KBM-7 (cell line): Measurements from ENCODE around the gene DCHS1.

Experiments
- DNase-seq: peaks from one replicate; pipeline ENCODE4 v3.0.0-alpha.2; 2015
- in situ Hi-C: fragments of 300-500 bp; cut with MboI; formaldehyde crosslinking; loops from 2 replicates; pipeline ENCODE4 v1.14.3; 2020; ENCODE audit warnings: low sequenced_read_pairs, low pct_unique_long_range_greater_than_20kb, mixed read lengths

Gene DCHS1

DNA sequence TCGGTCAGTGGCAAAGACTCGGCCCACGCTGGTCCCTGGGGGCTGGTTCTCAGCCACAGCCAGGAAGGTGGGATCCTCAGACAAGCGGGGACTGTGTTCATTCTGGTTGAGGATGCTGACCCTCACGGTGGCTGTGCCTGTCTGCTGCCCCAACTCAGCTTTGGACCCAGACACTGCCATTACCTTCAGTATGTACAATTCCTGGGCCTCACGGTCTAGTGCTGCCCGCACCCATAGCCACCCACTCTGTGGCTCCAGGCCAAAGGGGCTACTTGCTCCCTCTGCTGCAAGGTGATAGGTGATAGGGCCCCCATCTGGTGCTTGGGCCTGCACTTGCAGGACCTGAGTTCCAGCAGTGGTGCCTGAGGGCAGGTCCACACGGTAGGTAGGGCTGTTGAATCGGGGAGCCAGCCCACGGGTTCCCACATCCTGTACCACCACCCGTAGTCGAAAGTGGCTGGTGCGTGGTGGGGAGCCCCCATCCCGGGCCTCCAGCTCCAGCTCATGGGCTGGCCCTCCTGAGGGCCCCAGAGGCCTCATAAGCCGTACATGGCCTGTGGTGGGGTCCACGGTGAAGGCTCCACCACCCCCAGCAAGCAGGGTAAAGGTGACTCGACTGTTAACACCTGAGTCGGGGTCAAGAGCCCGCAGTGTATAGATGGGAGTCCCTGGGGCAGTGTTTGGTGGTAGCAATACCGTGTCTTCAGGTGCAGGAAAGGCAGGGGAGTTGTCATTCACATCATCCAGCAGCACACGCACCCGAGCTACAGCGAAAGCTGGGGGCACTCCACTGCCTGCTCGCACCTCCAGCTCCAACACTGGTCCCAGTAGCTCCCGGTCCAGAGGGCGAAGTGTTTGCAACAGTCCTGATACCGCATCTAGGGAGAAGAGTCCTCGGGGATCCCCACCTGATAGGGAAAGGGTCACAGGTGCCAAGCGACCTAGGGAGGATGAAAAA, 23.2 kb downstream of the DCHS1 start:
- DNase-seq = no peak
- in situ Hi-C loops = no loop called here

DNA sequence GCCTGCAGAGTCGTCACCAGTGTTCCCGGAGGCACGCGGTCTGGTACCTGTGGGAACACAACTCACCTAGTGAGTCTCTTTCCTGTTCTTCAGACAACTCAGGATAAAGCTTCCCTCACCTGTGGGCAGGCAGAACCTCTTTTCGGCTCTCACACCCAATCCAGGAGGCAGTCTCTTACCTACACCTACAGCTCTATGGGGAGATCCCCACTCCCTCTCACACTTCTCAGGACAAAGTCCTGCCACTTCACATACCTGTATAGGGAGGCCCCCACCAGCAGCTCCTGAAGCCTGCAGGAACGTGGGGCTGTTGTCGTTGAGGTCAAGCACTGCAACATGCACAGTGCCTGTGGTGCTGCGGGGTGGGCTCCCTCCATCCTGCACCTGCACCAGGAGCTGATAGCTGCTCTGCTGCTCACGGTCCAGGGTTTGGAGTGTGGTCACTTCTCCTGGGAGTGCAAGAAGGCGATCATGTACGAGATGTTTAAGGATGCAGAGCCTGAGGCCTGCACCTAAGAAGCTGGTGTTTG, 24.2 kb downstream of the DCHS1 start:
- in situ Hi-C loops = no loop called here
- DNase-seq = no peak

DNA sequence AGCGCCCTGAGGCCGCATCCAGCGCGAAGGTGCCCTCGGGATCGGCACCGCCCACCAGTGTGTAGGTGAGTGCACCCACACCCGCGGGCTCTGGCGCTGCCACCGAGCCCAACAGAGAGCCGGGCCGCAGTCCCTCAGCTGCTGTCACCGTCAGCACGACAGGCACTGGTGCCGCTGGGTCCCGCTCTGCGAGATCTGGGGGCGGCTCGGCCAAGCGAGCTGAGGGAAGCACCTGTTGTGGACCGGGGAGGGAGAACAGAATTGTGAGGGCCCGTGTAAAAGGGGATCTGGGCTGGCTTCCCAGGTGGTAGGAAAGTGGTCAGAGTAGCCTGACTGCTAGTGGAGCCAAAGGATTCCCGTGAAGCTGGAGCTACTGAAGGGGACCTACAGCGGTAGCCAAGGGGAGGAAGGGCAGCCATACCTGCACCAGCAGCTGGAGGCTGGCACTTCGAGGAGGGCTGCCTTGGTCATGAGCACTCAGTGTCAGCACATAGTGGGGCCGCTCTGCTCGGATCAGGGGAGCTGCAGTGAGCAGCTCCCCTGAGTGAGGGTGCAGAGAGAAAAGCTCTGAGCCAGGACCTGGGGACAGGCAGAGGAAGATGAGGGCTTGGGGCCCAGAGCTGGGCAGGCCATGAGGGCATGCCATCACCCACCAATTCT, 24.8 kb downstream of the DCHS1 start:
- in situ Hi-C loops = no loop called here
- no peak for DNase-seq

DNA sequence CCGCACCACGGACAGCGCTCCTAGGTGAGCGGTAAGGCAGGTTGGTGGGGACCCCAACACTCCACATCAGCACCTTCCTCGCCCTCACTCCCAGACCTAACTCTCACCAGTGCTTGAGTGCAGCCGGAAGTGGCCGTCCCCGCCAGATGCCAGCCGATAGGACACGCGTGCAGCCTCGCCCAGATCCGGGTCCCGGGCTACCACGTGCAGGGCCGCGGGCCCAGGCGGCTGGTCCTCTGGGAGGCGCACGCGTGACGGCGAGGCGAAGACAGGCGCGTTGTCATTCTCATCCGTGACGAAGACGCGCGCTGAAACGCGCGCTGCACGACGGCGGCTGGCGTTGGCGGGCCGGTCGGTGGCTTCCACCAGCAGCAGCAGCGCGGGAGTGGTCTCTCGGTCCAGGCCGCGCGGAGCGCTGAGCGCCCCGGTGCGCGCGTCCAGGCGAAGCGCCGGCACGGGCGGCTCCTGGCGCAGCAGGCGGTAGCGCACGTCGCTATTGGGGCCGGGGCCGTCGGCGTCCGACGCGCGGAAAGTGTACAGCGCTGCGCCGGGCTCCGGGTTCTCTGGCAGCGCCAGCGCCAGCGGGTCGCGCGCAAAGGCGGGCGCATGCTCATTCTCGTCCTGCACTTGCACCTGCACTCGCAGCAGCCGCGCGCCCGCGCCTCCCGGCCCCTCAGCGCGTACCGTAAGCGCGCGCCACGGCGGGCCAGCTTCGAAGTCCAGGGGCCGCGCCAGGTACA, 25.5 kb downstream of the DCHS1 start:
- DNase-seq = no peak
- in situ Hi-C loops = no loop called here

DNA sequence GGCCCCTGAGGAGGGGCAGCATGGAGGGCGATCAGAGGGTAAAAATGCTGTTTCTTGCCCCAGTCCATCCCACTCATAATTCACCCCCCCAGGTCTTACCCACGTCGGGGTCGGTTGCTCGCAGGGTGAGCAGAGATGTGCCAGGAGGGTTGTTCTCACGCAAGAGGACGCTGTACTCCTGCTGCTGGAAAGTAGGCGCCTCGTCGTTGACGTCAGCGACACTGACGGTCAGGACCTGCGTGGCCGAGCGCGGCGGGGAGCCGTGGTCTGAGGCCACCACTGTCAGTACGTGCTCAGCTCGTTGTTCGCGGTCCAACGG, 26.1 kb downstream of the DCHS1 start:
- DNase-seq = no peak
- in situ Hi-C loops = no loop called here

DNA sequence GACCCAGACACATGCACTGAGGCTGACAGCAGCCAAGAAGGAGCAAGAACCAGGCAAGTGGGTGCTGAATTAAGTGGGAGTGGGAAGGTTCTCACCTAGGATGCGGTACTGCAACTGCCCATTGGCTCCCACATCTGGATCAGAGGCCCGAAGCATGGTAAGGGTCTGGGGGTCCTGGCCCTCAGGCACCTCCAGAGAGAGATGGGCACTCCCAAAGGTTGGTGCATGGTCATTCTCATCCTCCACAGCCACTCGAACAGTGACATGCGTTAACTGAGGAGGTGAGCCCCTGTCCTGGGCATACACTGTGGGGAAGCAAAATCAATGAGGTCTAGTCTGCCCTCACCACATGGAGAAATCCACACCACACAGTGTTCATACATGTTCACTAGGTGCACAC, 27.1 kb downstream of the DCHS1 start:
- DNase-seq = no peak
- in situ Hi-C loops = no loop called here

DNA sequence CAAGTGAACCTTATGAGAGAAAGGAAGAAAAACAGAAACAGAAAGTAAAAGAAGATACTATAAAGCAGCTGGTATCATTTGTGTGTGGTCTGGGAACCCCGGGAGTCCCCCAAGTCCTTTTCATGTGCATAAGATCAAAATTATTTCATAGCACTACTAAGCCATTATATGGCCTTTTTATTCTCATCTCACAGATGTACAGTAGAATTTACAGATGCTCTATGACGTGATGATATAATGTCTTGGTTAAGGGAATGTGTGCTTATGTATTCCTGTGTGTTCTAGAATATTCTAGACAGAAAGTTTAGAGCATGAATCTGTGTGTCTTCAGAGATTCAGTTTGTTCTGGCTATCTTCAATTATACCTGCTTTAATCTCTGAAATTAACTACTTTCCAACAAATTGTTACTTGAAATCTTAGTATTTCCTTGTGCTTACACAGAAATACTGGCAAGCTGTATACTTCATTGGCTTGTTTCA, 27.8 kb downstream of the DCHS1 start:
- DNase-seq = no peak
- in situ Hi-C loops = no loop called here

DNA sequence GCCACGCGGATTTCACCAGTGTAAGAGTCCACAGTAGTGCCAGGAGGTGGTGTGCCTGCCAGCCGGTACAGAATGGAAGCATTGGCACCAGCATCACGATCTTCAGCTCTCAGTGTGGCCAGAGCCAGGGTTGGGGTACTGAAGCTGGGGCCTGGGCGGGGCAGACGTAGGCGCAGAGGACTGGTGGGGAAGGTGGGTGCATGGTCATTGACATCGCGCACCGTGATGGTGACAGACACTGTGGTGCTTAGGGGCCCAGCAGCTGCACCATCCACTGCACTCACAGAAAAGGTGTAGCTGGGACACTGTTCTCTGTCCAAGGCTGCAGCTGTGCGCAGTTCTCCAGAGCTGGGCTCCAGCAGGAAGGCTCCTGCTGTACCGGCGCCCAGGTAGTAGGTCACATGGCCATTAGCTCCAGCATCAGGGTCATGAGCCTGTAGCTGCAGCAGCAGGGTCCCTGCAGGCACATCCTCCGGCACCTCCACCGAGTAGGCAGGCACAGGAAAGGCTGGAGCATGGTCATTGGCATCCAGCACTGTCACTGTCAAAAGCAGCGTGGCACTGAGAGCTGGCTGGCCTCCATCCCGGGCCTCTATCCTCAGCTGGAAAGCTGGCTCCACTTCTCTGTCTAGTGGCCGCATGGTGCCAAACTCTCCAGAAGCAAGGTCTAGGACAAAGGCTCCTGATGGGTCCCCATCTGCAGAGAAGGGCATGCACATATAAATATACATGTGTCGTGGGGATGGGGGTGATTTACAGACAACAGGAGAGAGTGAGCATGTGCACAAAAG, 28.4 kb downstream of the DCHS1 start:
- in situ Hi-C loops = no loop called here
- no peak for DNase-seq

DNA sequence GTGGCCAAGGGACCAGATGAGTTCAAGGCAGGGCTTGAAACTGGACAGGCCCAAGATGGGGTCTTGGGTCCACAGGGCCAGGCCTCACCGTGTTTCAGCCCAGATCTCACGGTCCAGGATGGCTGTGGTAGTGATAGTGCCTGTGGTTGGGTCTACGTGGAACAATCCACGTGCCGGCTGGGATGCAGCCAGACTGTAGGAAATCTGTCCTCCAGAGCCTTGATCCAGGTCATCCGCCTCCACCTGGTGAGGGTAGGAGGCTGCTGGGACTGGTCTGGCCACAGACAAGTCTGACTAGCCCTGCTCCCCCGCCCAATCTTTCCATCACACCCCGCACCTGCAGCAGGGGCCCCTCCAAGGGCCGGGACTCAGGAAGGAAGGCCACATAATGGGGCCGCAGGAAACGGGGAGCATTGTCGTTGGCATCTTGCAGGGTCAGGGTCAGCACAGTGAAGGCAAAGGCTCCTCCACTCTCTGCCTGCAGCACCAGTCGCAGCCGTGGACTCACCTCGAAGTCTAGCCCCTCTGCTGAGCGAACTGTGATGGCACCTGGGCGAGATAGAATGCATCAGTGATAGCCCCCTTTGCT, 29.7 kb downstream of the DCHS1 start:
- no peak for DNase-seq
- in situ Hi-C loops = no loop called here

DNA sequence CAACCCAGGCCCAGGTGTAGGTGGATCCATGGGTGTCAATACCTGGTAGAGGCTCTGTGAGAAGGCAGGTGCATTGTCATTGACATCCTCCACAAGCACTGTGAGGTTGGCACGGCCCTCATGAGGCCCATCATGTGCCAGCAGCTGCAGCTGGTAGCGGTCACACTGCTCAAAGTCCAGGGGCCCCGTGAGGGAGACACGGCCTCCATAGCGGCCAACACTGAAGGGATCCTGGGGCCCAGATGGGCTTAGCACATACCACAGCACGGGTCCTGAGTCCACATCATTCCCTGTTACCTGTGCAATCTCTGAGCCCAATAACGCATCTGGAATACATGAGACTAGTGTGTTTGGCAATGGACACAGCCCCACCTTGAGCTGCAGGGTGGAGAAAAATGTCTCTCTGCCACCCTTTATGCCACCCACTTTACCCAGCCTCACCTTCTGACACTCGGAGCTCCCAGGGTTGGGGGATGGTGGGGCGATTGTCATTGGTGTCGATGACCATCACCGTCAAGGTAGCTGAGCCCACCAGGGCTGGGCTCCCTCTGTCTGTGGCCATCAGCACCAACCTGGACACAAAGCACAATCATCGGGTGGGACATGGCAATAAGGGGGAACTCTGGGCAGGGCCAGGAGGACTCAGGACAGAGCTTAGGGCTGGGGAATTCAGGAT, 30.3 kb downstream of the DCHS1 start:
- no peak for DNase-seq
- in situ Hi-C loops = no loop called here

DNA sequence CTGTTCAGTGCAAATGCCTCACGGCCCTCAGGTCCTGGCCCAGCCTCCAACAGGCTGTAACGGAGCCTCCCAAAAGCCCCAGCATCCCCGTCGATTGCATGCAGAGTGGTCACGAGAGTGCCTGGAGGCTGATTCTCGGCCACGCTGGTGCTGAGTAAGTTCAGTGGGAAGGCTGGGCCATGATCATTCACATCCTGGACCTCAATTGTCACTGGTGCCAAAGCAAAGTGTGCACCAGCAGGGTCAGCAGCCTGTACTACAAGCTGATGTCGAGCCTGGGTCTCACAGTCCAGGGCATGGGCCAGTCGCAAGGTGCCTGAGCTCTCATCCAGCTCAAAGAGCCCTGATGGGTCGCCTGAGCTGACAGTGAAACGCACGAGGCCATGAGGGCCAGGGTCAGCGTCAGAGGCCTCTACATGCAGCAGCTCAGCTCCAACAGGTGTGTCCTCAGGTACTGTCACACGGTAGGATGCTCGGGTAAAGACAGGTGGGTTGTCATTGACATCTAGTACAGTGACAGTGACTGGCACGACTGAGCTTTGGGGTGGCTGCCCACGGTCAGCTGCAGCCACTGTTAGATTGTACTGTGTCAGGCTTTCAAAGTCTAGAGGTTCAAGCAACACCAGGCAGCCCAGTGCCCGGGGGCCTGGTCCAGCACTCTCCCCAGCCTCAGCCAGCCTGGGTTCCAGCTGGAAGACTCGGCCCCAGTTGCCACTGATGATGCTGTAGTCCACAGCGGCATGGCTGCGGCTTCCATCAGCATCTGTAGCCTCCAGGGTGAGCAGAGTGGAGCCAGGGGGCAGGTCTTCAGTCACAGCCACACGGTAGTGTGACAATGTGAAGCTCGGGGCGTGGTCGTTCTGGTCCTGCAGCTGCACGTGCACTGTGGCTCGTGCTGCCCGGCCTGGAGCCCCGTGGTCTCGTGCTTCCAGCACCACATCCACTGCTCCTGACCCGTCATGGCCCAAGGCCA, 31.9 kb downstream of the DCHS1 start:
- in situ Hi-C loops = no loop called here
- DNase-seq = no peak

DNA sequence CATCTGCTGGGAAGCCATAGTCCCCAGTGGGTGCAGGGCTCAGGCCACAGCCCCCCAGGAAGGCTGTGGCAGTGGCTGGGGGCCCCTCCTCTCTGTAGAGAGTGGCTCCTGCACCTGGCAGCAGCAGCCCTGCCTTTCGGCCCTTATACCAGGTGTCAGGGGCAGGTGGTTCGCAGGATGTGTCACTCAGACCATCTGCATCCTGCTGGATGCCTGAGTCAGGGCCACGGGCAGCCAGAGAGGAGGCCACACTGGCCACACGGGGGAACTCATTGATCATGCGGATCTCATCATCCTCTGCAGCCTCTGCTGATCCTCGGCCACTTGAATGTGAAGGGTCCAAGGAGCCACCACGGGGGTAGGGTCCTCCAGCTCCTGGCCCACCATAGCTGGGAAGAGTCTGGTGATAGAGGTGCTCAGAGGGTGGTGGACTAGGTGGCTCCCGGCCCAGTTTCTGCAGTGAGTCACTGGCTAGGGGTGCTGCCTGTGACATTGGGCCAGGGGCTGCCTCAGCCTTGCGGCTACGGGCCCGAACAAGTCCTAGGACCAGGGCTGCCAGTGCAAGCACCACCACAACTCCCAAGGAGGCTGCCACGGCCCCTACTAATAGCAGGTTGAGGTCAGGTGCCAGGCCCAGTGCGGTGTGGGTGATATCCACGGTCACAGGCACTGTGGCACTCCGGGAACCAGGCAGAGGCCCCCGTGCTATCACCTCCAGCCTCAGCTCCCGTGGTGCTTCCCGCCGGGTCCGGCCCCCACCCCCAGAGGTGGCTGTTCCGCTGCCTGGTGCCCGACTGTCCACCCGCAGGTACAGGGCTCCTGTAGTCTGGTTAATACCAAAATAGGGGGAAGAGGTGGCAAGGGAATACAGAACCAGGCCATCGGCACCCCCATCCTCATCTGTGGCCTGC, 33.1 kb downstream of the DCHS1 start:
- in situ Hi-C loops = no loop called here
- DNase-seq = no peak

DNA sequence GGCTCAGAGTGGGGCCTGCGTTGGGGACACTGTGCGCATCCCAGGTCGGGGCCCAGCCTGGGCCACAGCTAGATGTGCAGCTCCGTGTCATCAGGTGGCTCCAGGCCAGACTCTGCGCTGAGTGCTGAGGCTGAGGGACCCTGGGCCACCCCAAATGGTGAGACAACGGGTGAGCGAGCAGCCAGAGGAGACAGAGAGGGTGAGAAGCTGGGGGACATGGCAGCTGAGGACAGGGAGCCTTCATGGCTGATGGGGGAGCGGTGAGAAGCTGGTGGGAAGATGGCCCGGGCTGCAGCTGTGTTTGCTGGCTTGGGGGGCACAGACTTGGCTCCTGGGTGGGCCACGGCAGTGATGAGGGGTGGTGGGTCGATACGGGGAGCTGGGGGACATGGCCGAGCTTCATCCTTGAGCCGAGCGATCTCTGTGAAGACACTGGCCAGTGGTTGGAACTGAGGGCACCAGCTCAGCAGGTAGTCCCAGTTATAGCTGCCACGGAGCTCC, 33.8 kb downstream of the DCHS1 start:
- in situ Hi-C loops = no loop called here
- no peak for DNase-seq

DNA sequence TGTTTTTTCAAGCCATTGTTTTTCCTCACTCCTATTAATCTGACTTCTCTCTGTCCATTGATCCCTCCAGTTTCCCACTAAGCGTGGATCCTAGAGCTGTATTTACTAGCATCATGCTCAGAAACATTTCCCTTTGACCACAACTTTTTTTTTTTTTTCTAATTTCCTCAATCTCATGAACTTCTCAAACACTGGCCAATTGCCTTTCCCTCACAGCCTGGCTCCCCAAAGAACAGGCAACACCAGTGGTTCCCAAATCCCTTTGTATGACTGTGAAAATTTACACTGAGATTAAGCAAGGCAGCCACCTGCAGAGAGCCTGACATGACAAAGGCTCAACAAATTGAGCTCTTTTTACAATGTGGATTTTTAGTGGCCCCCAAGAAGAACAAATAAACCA, 35.0 kb downstream of the DCHS1 start:
- in situ Hi-C loops = no loop called here
- DNase-seq = no peak

DNA sequence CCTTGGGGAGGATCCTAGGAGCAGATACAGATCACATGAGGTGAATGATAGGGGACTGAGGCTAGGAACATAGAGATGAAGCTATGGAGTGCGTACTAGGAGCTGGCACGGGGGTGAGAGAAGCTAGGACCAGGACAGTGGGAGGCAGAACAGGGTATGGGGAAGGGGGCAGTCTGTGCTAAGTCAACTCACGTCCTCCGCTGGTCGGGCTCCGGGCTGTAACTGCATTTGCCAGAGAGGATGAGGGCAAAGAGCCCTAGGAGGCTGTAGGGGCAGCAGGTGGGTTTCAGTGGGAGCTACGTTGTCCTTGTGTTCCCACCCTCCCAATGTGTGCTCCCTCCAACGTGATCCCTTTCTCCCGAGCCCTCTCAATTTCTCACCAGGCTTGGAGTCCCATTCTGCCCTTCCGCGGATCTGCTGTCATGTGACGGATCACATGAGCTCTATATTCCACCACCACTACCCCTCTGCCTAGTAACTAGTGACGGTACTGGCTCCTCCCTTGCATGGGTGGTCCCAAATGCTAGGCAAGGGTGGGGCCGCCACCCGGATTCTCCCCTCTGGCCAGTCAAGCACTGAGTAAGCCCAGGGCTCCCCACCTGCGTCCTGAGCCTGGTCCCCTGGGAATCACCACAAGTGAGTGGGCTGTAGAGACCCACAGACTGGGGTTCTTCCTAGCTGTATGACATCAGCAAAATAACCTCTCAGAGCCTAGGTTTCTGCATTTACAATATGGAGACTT, 36.4 kb downstream of the DCHS1 start, which contains the start of gene TPP1:
TPP1 (minus strand) TSS at position 419 of the 742 bp plus-strand sequence; CDS start at position 397, 22 bp downstream.
- in situ Hi-C loops = no loop called here
- DNase-seq = peak; percentile 94
